Gastrocnemius medialis (tissue), 4 donors: ENCODE results near the gene FAM78A.

Experiments used
- POLR2A ChIP-seq, 2 donors: fragments of 450-650 bp; IDR thresholded peaks; one replicate each; pipeline ENCODE4 v1.6.1; 2017; ENCODE audit warnings: antibody characterized with exemption in 2 of 2, mild to moderate bottlenecking in 2 of 2, moderate library complexity in 2 of 2
- TF ChIP-seq, protein P1 (sequence below), 5 experiments: fragments of 450-650 bp in 3 of 5; fragments of 200-600 bp in 2 of 5; sonication (generic) in 2 of 5; IDR thresholded peaks in 4 of 5; conservative IDR thresholded peaks in 1 of 5; 1 replicate in 4 of 5; 2 replicates in 1 of 5; pipeline ENCODE4 v1.5.1; 2016 to 2019; ENCODE audit warnings: antibody characterized with exemption in 5 of 5, mild to moderate bottlenecking in 3 of 5, moderate library complexity in 3 of 5

DNA sequence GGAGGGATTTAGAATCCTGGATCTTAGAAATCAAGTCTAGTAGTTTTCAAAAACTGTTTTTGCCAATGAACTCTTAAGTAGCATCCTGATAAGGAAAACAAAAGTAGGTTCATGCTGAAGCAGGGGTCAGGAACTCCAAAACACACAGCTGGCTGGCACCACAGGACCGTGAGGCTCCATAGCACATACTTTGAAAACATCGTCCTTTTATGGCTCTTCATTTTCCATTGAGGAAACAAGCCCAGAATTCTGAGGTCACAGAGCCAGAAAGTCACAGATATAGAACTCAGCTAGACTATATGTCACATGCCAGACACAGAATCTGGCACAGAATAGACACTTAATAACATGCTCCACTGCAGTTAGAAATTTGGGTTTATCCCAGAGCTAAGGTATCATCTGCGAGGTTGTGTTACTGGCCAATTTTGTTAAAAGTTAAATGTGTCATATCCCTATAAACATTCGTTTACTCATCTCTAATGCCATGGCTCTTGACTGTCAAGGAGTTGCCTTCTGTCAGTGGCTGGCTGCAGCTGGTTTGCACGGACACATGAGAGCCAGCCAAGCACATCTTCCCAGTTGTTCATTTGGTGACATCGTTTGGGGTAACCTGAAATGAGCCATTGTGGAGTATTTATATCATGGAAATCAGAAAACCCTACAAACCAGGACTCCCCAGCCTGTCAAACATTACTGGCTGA, 58.8 kb downstream of the FAM78A start:
- no peak for TF ChIP-seq POLR2A (IDR thresholded peaks at IDR 0.05)
- TF ChIP-seq, protein P1, sequence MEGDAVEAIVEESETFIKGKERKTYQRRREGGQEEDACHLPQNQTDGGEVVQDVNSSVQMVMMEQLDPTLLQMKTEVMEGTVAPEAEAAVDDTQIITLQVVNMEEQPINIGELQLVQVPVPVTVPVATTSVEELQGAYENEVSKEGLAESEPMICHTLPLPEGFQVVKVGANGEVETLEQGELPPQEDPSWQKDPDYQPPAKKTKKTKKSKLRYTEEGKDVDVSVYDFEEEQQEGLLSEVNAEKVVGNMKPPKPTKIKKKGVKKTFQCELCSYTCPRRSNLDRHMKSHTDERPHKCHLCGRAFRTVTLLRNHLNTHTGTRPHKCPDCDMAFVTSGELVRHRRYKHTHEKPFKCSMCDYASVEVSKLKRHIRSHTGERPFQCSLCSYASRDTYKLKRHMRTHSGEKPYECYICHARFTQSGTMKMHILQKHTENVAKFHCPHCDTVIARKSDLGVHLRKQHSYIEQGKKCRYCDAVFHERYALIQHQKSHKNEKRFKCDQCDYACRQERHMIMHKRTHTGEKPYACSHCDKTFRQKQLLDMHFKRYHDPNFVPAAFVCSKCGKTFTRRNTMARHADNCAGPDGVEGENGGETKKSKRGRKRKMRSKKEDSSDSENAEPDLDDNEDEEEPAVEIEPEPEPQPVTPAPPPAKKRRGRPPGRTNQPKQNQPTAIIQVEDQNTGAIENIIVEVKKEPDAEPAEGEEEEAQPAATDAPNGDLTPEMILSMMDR (IDR thresholded peaks at IDR 0.05 in 4 of 5, conservative IDR thresholded peaks at IDR 0.05 in 1 of 5), result no peak
